ENCODE measurements around the gene POLR3G. TPM values are rescaled to one million over a fixed set of nuclear protein-coding genes. Genes with fewer than 3 reads are reported as not detected.

Gene POLR3G
- total and polyA plus RNA-seq, 2 of the 13 experiments (the other 11 are each of a cell fraction or from before 2014, with no cell fraction given) = 1.2 to 7.3 TPM

DNA sequence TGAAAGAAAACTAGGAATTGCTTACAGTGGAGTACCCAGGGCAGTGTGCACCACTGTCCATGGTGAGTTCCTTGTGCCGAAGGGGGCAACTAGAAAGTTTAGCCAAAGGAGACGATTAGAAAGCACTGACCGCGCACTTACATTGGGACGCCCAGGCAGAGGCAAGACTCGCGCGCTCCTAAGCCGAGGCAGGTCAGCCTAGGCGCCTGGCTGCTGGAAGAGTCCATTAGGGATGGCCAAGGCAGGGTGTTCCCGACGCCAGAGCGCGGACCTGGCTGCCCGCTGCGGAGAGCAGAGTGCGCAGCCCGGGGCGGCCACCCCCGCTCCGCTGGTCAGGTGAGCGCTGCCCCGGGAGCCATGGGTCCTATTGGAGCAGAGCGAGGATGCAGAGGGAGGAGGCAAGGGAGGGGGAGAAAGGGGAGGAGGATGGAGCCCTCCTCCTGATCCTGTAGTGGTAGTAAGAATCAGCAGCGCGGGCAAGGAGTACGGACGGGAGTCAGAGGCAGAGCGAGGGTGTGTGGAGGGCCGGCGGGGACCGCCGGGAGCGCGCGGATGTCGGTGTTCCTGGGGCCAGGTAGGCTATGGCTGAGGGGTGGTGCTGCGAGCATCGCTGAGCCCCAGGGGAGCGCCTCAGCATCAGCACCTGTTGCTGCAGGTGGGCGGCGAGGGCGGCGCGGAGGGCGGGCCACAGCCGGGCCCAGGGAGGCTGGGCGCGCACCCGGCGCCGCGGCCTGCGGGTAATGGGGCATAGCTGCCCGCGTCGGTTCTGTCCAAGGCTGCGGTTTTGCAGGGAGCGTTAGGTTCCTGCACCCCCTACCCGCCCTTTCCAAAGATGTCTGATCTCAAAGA, 83.9 kb downstream of the POLR3G start, which contains the start of gene ADGRV1 (continued):
- no peak for TF ChIP-seq NPAS2 (CRISPR knock-in tag; IDR thresholded peaks at IDR 0.05; ENCODE audit: borderline replicate concordance)
- no peak for TF ChIP-seq SP1 (IDR thresholded peaks at IDR 0.05)
- TF ChIP-seq SP1 (CRISPR knock-in tag; IDR thresholded peaks at IDR 0.05) = no peak
- peak; percentile 34; the same call in 1 of the 2 replicates for TF ChIP-seq ZNF687 (CRISPR knock-in tag; IDR thresholded peaks at IDR 0.05)
- TF ChIP-seq REXO4 (CRISPR knock-in tag; IDR thresholded peaks at IDR 0.05; ENCODE audit: borderline replicate concordance) = no peak
- TF ChIP-seq ZFP1 (CRISPR knock-in tag; IDR thresholded peaks at IDR 0.05) = no peak
- TF ChIP-seq MTA1 (CRISPR knock-in tag; IDR thresholded peaks at IDR 0.05; ENCODE audit: borderline replicate concordance) = no peak
- no peak for TF ChIP-seq EP300 (IDR thresholded peaks at IDR 0.05; ENCODE audit: low read depth in 2 of 2, low read length in 2 of 2)
- TF ChIP-seq EP300 (CRISPR knock-in tag; IDR thresholded peaks at IDR 0.05; ENCODE audit: borderline replicate concordance) = no peak
- peak; percentile 34 for TF ChIP-seq HNRNPLL (IDR thresholded peaks at IDR 0.05; ENCODE audit: low read depth, low read length, poor library complexity, severe bottlenecking)
- TF ChIP-seq POLR2A (IDR thresholded peaks at IDR 0.05; ENCODE audit: insufficient read depth in 1 of 2, low read depth in 2 of 2, low read length in 2 of 2) = no peak
- no peak for TF ChIP-seq NRL (CRISPR knock-in tag; IDR thresholded peaks at IDR 0.05; ENCODE audit: borderline replicate concordance)
- TF ChIP-seq FOSL1 (CRISPR knock-in tag; IDR thresholded peaks at IDR 0.05; ENCODE audit: borderline replicate concordance) = no peak
- TF ChIP-seq FOXK2 (IDR thresholded peaks at IDR 0.05) = 0 out of 2 replicates have a peak, but pooled peaks have one; percentile 38
- peak; percentile 73 for TF ChIP-seq BHLHE40 (IDR thresholded peaks at IDR 0.05; ENCODE audit: low read length)
- no peak for TF ChIP-seq ZNF329 (CRISPR knock-in tag; IDR thresholded peaks at IDR 0.05; ENCODE audit: low read depth)
- TF ChIP-seq ZC3H4 (CRISPR knock-in tag; IDR thresholded peaks at IDR 0.05; ENCODE audit: borderline replicate concordance) = no peak
- no peak for TF ChIP-seq RFXAP (CRISPR knock-in tag; IDR thresholded peaks at IDR 0.05; ENCODE audit: borderline replicate concordance)
- TF ChIP-seq ZNF280B (CRISPR knock-in tag; IDR thresholded peaks at IDR 0.05; ENCODE audit: borderline replicate concordance) = no peak
- TF ChIP-seq NCOA5 (CRISPR knock-in tag; IDR thresholded peaks at IDR 0.05) = no peak
- TF ChIP-seq ZNF644 (CRISPR knock-in tag; IDR thresholded peaks at IDR 0.05; ENCODE audit: low read depth) = no peak
- no peak for TF ChIP-seq ZHX1 (CRISPR knock-in tag; IDR thresholded peaks at IDR 0.05; ENCODE audit: low read depth)

All from HepG2 (cell line).